GM19468 (cell line): ENCODE measurements around the gene ZSCAN29.

Experiments used
- ATAC-seq: cut with Tn5 transposase; IDR thresholded peaks from one replicate; pipeline ENCODE4 v1.9.1; 2021; ENCODE audit warnings: mild to moderate bottlenecking, moderate library complexity, moderate number of reproducible peaks; ENCODE audit not compliant: unreplicated experiment; ENCODE audit errors: extremely low read depth

ZSCAN29 gene

DNA sequence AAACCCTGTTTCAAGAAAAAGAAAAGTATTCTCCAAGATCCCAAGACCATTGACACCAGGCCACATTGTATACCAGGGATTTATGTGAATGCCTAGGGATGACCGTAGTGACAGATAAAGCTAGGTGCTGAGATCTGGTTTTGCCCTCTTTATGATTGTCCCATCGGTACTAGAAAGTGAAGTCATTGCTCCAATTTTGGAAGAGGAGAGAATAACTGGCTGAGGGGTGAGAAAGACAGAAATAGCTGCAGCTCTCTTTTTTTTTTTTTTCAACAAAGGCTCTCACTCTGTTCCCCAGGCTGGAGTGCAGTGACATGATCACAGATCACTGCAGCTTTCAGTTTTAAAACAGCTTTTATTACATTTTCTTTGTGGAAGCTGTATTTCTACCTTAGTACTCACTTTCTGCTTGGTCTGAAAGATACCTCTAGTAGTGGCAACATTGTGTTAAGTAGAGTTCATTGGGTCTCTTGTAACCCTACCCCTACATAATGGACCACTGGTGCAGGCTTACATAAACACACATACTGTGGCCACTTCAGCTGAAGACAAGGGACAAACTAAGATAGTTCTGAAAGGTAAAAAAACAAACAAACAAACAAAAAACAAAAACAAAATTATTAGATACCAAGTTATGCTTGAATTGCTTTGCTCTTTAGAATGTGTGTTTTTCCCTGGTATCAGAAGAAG, 18.0 kb downstream of the ZSCAN29 start:
- no peak for ATAC-seq

DNA sequence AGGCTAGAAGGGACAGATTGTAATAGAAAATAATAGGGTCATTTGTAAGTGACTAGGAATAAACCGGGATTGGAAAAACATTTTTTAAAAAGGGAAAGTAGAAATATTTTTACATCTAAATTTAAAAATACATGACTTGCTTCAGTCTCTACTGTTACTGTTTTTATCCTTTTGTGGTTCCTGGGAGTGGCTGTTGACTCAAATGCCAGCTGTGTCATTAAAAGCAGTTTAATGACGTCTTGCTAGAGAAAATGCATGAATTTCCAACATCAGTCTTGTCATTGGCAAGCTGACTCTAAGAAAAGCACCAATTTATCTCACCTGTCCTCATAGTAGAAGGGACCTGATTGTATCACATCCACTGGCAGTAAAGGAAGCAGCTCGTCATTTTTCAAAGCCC, 23.7 kb downstream of the ZSCAN29 start:
- ATAC-seq: no peak

DNA sequence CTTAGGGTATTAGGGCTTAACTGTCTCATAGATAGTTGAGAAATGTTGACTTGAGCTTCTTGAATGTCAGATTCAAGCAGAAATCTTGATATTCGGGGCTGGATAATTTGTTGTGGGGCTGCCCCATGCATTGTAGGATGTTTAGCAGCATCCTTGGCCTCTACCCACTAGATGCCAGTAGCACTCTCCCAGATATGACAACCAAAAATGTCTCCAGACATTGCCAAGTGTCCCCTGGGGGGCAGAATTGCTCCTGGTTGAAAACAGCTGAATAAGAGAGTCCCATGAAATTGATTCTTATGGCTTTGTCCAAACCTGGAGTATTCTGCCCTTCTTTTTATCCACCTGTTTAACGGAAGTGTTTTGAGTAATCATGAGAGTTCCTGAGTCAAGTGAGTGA, 24.5 kb downstream of the ZSCAN29 start:
- ATAC-seq: no peak

DNA sequence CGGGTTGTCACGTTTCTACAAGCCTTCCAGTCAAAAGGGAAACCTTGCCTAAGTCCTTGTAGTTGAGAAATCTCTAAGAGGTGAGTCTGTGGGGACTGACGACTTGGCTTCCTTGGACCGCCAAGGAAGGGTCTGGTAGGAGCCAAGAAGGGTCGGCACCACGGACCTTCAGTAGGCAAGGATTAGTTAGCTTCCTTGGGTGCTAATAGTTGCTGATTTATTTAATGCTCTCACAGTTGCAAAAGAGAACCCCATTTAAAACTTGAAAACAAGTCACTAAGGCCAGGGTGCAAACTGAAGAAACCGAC, 40.1 kb downstream of the ZSCAN29 start:
- ATAC-seq: no peak

DNA sequence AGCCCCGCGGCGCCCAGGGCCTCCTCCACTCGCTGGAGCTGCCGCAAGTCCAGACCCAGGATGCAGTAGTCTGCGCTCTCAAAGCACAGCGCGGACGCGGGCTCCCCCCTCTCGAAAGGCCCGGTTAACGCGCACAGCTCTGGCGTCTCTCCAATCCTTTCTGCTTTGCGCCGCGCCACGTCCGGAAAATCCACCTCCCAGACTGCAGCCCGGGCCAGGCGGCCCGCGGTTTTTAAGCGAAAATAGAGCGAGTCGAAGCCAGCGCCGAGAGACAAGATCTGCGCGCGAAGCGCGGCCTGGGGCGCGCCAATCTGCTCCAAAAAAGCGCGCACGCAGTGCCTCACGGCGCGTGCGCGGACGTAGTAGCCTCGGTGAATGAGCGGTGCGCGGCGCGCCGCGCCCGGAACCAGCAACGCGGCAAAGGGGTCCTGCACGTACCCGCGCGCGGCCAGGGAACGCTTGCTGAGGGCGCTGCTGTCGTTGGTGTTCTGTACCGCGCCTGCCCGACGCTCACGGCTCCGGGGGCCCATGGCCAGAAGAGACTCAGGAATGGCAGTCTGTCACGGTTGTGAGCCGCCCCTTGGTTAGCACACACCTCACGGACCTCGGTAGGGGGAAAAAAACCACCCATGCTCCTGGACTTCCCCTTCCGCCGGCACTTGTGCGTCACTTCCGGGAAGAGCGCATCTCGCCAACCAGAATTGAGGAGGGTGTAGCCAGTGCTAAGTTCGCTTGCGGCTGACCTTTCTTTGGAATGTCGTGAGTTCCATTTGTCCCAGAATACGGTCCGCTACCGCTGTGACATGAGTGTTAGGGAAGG, 40.7 kb downstream of the ZSCAN29 start, which contains the start of gene LCMT2:
Gene LCMT2 (minus strand): TSS at position 614 of the 820 bp plus-strand sequence. CDS start 84 bp downstream, at position 530.
- ATAC-seq: peak; percentile 60

DNA sequence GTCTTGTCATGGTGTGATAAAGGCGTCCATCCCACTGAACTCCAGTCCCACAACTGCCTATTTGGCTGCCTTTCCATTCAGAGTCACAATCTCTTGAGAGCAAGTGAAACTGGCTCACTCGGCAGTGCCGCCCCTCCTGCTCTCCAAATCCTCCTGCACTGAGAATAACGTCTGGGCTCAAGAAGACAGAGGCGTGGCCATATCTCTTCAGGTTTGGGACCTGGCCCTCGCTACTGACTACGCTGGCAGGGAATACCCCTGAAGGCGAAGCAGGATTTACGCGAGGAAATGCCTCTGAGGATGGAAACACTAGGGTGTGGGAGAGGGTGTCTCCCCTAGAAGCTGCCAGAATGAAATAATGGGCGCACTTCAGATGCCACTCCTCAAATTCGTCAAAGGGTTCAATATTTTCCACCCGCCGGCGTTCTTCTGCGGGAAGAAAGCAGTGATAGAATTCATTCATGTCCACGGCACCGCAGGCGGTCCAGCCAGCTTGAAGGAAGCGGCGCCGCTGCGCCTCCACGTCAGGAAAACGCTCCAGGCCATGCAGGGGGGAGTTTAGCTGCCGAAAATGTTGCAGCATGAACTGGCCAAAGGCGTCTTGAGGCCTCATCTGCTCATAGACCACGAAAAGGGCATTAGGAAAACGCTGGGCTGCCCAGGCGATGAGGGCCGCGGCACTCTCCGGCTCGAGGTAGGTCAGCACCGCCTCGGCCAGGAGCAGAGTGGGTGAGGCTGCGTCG, 41.5 kb downstream of the ZSCAN29 start:
- no peak for ATAC-seq

DNA sequence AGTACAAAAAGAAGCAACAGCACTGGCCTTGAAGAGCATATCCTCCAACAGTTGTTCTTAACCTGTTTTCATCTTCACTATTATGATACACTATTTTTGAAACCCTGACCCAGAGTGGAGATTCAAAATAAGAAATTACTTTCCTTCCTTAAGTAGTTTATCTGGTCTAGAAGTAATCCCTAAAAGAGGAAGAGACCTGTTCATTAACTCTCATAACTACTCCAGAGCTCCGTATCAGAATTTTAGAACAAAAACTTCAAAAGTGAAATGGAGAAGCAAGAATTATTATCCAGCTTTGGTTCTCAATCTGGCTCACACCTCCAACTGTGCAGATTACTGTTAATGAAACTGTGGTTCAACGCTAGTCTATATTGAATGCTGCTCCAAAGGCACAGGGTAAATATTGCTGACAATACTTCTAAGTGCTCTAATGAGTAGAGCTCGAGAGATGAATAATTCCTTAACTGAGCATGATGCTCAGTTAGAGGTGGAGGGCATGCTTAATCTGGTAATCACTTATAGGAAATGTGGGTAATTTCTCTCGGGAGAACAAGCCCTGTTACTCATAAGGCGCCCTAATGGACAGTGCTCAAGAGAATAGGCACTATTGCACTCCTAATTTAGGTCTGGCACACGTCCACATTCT, 45.7 kb downstream of the ZSCAN29 start:
- no peak for ATAC-seq

DNA sequence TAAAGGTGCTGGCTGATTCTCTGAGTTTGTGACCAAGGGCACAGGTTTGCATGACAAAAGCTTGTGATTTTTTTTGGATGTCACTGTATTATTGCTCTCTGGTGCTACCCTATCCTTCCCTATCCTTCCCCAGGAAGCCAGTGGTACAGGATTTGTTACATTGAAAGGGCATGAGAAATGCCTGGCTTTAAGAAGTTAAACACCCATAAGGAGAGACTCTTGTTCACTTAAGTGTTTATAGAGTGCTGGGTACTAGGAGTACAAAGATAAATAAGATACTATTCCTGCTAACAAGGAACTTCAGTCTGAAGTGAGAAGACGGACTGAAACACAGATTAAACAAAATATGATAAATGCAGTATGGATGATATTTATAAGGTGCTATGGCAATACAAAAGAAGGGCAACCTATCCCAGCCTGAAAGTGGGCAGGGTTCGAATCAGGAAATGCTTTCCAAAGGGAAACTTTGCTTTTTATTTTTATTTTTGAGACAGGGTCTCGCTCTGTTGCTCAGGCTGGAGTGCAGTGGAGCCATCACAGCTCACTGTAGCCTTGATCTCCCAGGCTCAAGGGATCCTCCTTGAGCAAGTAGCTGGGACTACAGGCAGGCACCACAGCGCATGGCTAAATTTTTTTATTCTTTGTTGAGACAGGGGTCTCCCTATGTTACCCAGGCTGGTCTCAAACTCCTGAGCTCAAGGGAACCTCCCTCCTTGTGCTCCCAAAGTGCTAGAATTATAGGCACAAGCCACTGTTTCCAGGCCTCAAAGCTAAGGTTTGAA, 51.7 kb downstream of the ZSCAN29 start:
- no peak for ATAC-seq

DNA sequence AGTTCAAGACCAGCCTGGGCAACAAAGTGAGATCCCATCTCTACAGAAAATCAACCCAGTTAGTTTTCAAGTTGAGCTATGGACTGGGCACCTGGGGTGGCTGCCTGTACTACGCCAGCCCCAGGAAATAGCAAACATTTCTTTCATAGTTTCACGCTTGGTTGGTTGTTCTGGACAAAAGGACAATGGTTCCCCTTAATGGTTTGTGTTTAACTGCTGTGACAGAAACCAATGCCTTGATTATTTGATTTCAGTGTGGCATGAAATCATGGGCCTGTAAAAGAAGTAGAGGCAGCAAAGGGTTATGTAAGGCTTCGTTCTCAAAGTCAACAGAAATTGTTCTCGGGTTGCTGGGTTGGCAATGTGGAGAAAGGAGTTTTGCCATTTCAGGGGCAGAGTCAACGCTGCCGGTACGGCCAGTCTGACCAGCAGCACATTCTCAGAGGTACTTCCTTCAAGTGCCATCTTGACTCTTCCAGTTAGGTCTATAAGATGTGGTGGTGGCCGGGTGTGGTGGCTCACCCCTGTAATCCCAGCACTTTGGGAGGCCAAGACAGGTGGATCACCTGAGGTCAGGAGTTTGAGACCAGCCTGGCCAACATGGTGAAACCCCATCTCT, 53.2 kb downstream of the ZSCAN29 start:
- no peak for ATAC-seq

DNA sequence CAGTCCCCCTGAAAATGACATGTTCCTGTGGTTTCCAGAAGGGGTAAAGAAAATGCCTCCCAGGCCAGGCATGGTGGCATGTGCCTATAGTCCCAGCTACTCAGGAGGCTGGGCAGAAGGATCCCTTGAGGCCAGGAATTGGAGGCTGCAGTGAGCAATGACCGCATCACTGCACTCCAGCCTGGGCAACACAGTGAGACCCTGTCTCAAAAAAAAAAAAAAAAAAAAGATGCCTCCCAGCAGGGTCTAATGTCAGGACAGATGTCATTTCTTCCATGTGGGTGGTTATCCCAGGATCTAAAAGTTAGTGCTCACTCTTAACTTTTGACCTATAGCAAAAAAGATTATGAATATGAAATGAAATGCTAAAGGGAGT, 53.9 kb downstream of the ZSCAN29 start:
- ATAC-seq: no peak

DNA sequence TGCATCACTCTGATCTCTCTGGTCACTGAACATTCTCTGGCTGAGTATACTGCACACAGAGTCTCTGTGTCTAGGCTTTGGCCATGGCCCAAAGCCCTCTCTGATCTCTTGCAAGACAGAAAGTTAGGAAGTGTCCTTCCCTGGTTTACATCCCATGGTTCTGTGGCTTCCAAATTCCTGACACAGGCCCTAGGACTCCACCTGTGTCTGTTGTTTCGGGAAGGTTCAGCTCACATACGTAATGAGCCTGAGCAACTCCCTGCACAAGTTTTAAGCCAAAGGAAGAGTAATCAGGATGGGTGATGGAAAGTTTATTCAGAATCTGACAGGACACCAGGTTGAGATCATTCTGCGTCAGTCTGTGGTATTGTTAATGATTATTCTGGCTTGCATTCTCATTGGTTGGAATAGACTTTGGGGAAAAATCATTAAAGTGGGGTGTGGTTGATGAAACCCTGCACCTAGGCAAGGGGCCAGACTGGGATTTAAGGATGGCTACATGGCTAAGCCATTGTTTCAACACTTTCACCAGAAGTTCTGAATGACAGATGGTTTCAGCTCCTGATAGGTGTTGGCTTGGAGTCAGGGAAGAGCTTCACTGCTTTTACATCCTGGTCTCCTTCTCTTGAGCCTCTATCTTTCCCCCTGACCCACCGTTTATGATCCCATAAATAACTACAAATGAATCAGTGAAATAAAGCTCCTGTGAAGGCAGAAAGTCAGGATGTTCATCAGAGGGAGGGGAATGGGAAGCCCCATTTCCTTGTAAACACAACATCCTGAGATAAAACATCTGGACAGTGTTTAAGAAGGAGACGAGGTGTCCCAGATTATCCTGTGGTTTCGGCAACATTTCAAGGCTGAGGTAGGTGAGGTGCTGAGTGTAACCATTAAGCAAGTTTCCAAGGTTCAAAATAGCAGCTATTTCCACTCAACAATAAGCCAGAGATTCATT, 54.5 kb downstream of the ZSCAN29 start:
- ATAC-seq: no peak

DNA sequence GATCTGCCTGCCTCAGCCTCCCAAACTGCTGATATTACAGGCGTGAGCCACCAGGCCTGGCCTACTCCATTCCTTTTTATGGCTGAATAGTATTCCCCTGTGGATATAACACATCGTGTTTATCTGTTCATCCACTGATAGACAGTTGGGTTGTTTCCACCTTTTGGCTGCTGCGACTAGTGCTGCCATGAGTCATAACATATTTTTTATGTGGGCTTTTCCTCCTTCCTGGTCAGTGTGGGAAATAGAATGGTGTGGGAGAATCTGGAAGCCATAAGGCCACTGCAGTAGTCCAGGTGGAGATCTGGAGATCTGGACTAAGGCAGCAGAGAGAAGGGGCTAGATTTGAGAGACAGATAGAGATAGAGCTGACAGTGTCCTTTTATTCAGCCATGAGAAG, 56.7 kb downstream of the ZSCAN29 start:
- ATAC-seq: no peak

DNA sequence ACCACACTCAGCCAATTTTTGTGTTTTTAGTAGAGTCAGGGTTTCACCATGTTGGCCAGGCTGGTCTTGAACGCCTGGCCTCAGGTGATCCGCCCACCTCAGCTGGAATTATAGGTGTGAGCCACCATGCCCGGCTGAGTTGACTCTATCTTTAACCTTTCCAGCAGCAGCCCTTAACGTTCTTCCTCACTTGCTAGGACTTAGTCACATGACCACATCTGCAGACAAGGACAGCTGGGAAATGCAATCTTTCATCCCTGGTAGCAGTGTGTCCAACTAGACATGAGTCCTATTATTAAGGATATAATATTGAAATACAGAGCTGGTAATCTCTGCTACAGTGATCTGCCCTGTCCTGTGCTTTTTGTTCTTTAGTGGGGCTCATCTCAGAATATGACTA, 58.5 kb downstream of the ZSCAN29 start:
- no peak for ATAC-seq
